ENCODE results near the gene OR2G6.

GRCh38 chr1:248471154-248471553, 36.7 kb upstream of the OR2G6 start:
- no peak for TF ChIP-seq GATA2 (IDR thresholded peaks at IDR 0.05; ENCODE audit: low read depth, low read length)
- no peak for TF ChIP-seq GATA3 (IDR thresholded peaks at IDR 0.05; ENCODE audit: low read depth, low read length)
